Activated B cell treated with CpG ODN at 0.5 μM for 24 hours (primary cell): ENCODE data around the gene BICD1. TPM values are rescaled to one million over a fixed set of nuclear protein-coding genes. Genes with fewer than 3 reads are reported as not detected.

Experiments
- ATAC-seq: fragments of 200-7000 bp; cut with Tn5 transposase; one replicate; pipeline ENCODE4 v1.10.0; 2021; ENCODE audit warnings: low read depth, mild to moderate bottlenecking, moderate library complexity
- CTCF ChIA-PET: fragments of 350-600 bp; sonication (Branson Sonifier 250); formaldehyde crosslinking; loops from one replicate; lab custom pipeline; 2021; ENCODE audit warnings: antibody characterized with exemption; lab: Charles Lee
- POLR2A ChIA-PET: fragments of 350-600 bp; sonication (Branson Sonifier 250); formaldehyde crosslinking; loops from one replicate; lab custom pipeline; 2021; ENCODE audit warnings: antibody characterized with exemption; lab: Charles Lee
- DNase-seq: peaks from one replicate; pipeline ENCODE4 v3.0.0; 2022
- H3K27ac Mint-ChIP-seq: one replicate; pipeline ENCODE4 v1.8.0; 2020; ENCODE audit warnings: mixed read lengths
- H3K27me3 Mint-ChIP-seq: one replicate; pipeline ENCODE4 v1.8.0; 2021; ENCODE audit warnings: mixed read lengths
- H3K36me3 Mint-ChIP-seq: one replicate; pipeline ENCODE4 v1.8.0; 2021; ENCODE audit warnings: low read depth, mixed read lengths
- H3K4me1 Mint-ChIP-seq: one replicate; pipeline ENCODE4 v1.8.0; 2021; ENCODE audit warnings: mixed read lengths
- H3K4me3 Mint-ChIP-seq: one replicate; pipeline ENCODE4 v1.8.0; 2020; ENCODE audit warnings: mild to moderate bottlenecking, mixed read lengths
- H3K9me3 Mint-ChIP-seq: one replicate; pipeline ENCODE4 v1.8.0; 2020; ENCODE audit warnings: mixed read lengths
- intact Hi-C: fragments of 100-400 bp; cut with micrococcal nuclease; formaldehyde crosslinking; loops from one replicate; pipeline ENCODE4 v1.15.1; 2024
- total RNA-seq: library from RNA; stranded (reverse); gene quantifications from 2 replicates; pipeline ENCODE4 v1.2.3, GENCODE V29; 2022
- TF ChIP-seq, protein P1 (sequence below): fragments of 200-600 bp; IDR thresholded peaks from one replicate; pipeline ENCODE4 v1.8.0; 2022; ENCODE audit warnings: antibody characterized with exemption, mild to moderate bottlenecking

Gene BICD1
- total RNA-seq, 1 donor from 2014 or later, result 67.6 TPM

DNA sequence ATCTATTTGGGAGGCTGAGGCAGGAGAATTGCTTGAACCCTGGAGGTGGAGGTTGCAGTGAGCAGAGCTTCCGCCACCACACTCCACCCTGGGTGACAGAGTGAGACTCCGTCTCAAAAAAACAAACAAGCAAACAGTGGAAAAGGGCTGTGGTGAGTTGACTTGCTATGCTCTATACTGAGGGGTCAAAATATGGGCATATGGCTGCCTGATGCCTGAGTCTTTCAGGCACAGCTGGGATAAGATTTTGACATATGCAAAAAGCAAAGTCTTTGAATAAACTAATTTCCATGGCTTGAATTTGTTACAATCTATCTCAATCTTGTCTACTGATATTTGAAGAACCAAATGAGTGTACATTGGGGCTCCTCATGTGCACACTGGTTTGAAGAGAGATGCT is 40.4 kb upstream of the BICD1 start:
- intact Hi-C loops, result no loop called here
- H3K9me3 Mint-ChIP-seq, result no peaks in the 10 kb centered on the region
- H3K27me3 Mint-ChIP-seq, result no peaks in the 10 kb centered on the region
- no peak overlapping the region for H3K27ac Mint-ChIP-seq
- TF ChIP-seq, protein P1, sequence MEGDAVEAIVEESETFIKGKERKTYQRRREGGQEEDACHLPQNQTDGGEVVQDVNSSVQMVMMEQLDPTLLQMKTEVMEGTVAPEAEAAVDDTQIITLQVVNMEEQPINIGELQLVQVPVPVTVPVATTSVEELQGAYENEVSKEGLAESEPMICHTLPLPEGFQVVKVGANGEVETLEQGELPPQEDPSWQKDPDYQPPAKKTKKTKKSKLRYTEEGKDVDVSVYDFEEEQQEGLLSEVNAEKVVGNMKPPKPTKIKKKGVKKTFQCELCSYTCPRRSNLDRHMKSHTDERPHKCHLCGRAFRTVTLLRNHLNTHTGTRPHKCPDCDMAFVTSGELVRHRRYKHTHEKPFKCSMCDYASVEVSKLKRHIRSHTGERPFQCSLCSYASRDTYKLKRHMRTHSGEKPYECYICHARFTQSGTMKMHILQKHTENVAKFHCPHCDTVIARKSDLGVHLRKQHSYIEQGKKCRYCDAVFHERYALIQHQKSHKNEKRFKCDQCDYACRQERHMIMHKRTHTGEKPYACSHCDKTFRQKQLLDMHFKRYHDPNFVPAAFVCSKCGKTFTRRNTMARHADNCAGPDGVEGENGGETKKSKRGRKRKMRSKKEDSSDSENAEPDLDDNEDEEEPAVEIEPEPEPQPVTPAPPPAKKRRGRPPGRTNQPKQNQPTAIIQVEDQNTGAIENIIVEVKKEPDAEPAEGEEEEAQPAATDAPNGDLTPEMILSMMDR, result no peak
- POLR2A ChIA-PET, result no interaction called here
- H3K36me3 Mint-ChIP-seq, result no peaks in the 10 kb centered on the region
- no peak overlapping the region for H3K4me3 Mint-ChIP-seq
- DNase-seq, result no peak
- ATAC-seq, result no peak
- H3K4me1 Mint-ChIP-seq, result peaks cover 10% of the 10 kb centered on the region
- CTCF ChIA-PET, result no interaction called here

- H3K4me1 Mint-ChIP-seq, result peaks cover 2% of the 10 kb centered on the region
- H3K4me3 Mint-ChIP-seq, result no peak overlapping the region
- CTCF ChIA-PET, result no interaction called here
- POLR2A ChIA-PET, result interaction anchor here (1.2 kb wide), 1 partner anchor 8 kb away, joined by 3 read pairs; no protein-coding TSS in a partner anchor
- no peaks in the 10 kb centered on the region for H3K27me3 Mint-ChIP-seq
- intact Hi-C loops, result no loop called here
- ATAC-seq (no peak), DNase-seq (no peak)
- no peaks in the 10 kb centered on the region for H3K36me3 Mint-ChIP-seq
- TF ChIP-seq, protein P1, result no peak
- no peaks in the 10 kb centered on the region for H3K9me3 Mint-ChIP-seq
- H3K27ac Mint-ChIP-seq, result no peak overlapping the region
These were observed 37.6 kb upstream of the BICD1 start for GRCh38 chr12:32069071-32069470.

GRCh38 chr12:32069731-32070130 is 36.9 kb upstream of the BICD1 start:
- ChIA-PET POLR2A (interaction anchor here (0.6 kb wide), 1 partner anchor 744 kb away, joined by 4 read pairs; the partner anchor contains the start of gene SINHCAF), CTCF (interaction anchor here (1.5 kb wide), 1 partner anchor 65 kb away, joined by 4 read pairs; no protein-coding TSS in a partner anchor)
- Mint-ChIP-seq H3K9me3 (no peaks in the 10 kb centered on the region), H3K27ac (no peak overlapping the region), H3K36me3 (no peaks in the 10 kb centered on the region), H3K4me3 (no peak overlapping the region), H3K4me1 (no peaks in the 10 kb centered on the region), H3K27me3 (no peaks in the 10 kb centered on the region)
- intact Hi-C loops, result no loop called here
- ATAC-seq, result no peak
- TF ChIP-seq, protein P1, result no peak
- DNase-seq, result no peak

DNA sequence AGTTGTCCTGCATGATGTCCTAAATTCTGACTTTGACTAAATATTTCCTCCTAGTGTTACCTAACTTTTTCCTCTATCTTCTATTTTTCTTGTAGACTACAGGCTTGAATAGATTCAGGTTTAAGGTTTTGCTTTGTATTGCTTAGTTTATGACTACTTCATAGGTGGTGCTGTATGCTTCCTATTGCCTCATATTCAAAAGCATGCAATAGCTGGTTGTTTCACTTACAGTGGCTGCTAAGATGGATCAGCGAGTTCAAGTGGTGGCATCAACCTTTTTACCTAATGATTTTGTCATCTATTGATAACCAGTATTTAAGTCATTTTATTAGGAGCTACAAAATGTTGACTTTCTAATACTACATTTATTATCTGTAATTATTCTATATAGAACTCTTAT is 36.3 kb upstream of the BICD1 start:
- Mint-ChIP-seq H3K9me3 (no peaks in the 10 kb centered on the region), H3K27ac (no peak overlapping the region), H3K4me1 (no peaks in the 10 kb centered on the region), H3K36me3 (no peaks in the 10 kb centered on the region), H3K27me3 (no peaks in the 10 kb centered on the region), H3K4me3 (no peak overlapping the region)
- CTCF ChIA-PET, result interaction anchor here (0.8 to 1.5 kb wide), 2 partner anchors 10 to 64 kb away, joined by 3 to 4 read pairs; no protein-coding TSS in a partner anchor
- no peak for ATAC-seq
- intact Hi-C loops, result no loop called here
- TF ChIP-seq, protein P1, result no peak
- POLR2A ChIA-PET, result interaction anchor here (0.6 kb wide), 1 partner anchor 744 kb away, joined by 4 read pairs; the partner anchor contains the start of gene SINHCAF
- DNase-seq, result no peak

- Mint-ChIP-seq H3K27ac (no peak overlapping the region), H3K4me3 (no peak overlapping the region), H3K27me3 (no peaks in the 10 kb centered on the region), H3K4me1 (no peaks in the 10 kb centered on the region), H3K36me3 (no peaks in the 10 kb centered on the region), H3K9me3 (no peaks in the 10 kb centered on the region)
- DNase-seq (no peak), ATAC-seq (no peak)
- intact Hi-C loops, result no loop called here
- ChIA-PET CTCF (no interaction called here), POLR2A (no interaction called here)
- TF ChIP-seq, protein P1, result no peak
These were observed 34.5 kb upstream of the BICD1 start for GRCh38 chr12:32072102-32072501.
